OCI-LY1 (cell line): ENCODE data around the gene C13orf46.

Experiments
- EZH2 ChIP-seq: fragments of 200-600 bp; sonication (generic), shearing (Covaris generic); IDR thresholded peaks from 2 replicates; pipeline ENCODE4 v1.8.0; 2017; ENCODE audit warnings: borderline replicate concordance, mixed run types, mild to moderate bottlenecking, antibody characterized with exemption, low read length, moderate library complexity, mixed read lengths
- TF ChIP-seq, protein P1 (sequence below): fragments of 200-600 bp; sonication (generic), shearing (Covaris generic); IDR thresholded peaks from 2 replicates; pipeline ENCODE4 v1.5.1; 2017; ENCODE audit warnings: mild to moderate bottlenecking, antibody characterized with exemption, low read length, moderate library complexity, mixed read lengths

DNA sequence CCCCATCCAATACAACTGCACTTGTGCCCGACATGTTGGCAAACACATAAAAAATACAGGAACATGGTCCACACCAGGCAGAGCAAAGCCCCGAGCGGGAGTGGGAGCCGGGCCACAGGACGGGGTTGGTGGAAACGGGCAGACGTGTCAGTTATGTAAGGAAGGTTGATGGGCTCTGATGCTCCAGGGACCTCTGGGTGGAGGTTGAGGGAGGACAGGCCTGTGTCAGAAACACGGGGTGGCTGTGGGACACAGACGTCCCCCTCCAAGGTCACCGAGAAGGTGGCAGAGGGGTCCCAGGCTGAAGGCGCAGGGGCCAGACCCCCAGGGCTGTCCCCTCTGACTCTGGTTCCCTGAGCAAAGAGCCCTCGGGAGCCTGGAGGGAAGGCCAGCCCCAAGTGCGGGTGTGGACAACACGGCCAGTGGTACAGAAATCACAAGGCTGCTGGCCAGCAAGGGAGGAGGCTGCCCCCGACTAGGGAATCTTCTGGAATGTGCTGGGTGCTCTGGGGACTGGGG, 31.4 kb upstream of the C13orf46 start:
- no peak for TF ChIP-seq EZH2
- TF ChIP-seq, protein P1, sequence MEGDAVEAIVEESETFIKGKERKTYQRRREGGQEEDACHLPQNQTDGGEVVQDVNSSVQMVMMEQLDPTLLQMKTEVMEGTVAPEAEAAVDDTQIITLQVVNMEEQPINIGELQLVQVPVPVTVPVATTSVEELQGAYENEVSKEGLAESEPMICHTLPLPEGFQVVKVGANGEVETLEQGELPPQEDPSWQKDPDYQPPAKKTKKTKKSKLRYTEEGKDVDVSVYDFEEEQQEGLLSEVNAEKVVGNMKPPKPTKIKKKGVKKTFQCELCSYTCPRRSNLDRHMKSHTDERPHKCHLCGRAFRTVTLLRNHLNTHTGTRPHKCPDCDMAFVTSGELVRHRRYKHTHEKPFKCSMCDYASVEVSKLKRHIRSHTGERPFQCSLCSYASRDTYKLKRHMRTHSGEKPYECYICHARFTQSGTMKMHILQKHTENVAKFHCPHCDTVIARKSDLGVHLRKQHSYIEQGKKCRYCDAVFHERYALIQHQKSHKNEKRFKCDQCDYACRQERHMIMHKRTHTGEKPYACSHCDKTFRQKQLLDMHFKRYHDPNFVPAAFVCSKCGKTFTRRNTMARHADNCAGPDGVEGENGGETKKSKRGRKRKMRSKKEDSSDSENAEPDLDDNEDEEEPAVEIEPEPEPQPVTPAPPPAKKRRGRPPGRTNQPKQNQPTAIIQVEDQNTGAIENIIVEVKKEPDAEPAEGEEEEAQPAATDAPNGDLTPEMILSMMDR, result no peak
